Thyroid gland (tissue), 4 donors: Measurements from ENCODE around the gene NDEL1. TPM values are rescaled to one million over a fixed set of nuclear protein-coding genes. Genes with fewer than 3 reads are reported as not detected.
A peak's percentile ranks its signal among the peaks of the same experiment; 100 is the strongest.

Experiments used
- DNase-seq, 2 donors: peaks; one replicate each; pipeline ENCODE4 v3.0.0-alpha.2; 2019
- H3K27ac ChIP-seq, 3 donors: fragments of 200-600 bp; sonication (generic); 1 replicate in 2 of 3; 2 replicates in 1 of 3; pipeline ENCODE4 v1.5.1; 2016 to 2019; ENCODE audit warnings: mild to moderate bottlenecking in 1 of 3, moderate library complexity in 1 of 3
- H3K27me3 ChIP-seq: fragments of 200-600 bp; sonication (generic); one replicate; pipeline ENCODE4 v1.5.1; 2019
- H3K36me3 ChIP-seq, 2 donors: fragments of 200-600 bp; sonication (generic); one replicate each; pipeline ENCODE4 v1.5.1; 2016 to 2019
- H3K4me1 ChIP-seq, 2 donors: fragments of 200-600 bp; sonication (generic); one replicate each; pipeline ENCODE4 v1.5.1; 2017 to 2019
- H3K4me3 ChIP-seq, 3 donors: fragments of 200-600 bp; sonication (generic); replicated peaks in 1 of 3; 1 replicate in 2 of 3; 2 replicates in 1 of 3; pipeline ENCODE4 v1.5.1; 2016; ENCODE audit warnings: mild to moderate bottlenecking in 1 of 3
- H3K9me3 ChIP-seq: fragments of 200-600 bp; sonication (generic); one replicate; pipeline ENCODE4 v1.5.1; 2017
- POLR2A ChIP-seq, 2 donors: fragments of 450-650 bp; IDR thresholded peaks; one replicate each; pipeline ENCODE4 v1.6.1; 2017; ENCODE audit warnings: antibody characterized with exemption in 2 of 2, mild to moderate bottlenecking in 2 of 2, moderate library complexity in 1 of 2
- WGBS, 2 donors: methylation state at CpG; one replicate each; pipeline ENCODE4 v1.1.5; 2017; 5-methylcytosine and 5-hydroxymethylcytosine counted together
- intact Hi-C: fragments of 100-400 bp; cut with DNase I; formaldehyde crosslinking; loops from one replicate; pipeline ENCODE4 v1.15.1; 2023
- total RNA-seq, 4 donors: library from RNA; depleted of rRNA; stranded (reverse); fragments of >200 nt; gene quantifications; one replicate each; pipeline ENCODE4 v1.2.3, GENCODE V29; 2016
- TF ChIP-seq, protein P1 (sequence below), 6 experiments: fragments of 200-600 bp in 3 of 6; fragments of 450-650 bp in 3 of 6; sonication (generic) in 3 of 6; IDR thresholded peaks; one replicate each; pipeline ENCODE4 v1.5.1; 2016 to 2019; ENCODE audit warnings: antibody characterized with exemption in 6 of 6, mild to moderate bottlenecking in 2 of 6, inconsistent platforms in 1 of 6, moderate library complexity in 1 of 6

Gene NDEL1
- total RNA-seq, 4 donors from 2014 or later, result 56.0 to 77.7 (median 59.5) TPM

DNA sequence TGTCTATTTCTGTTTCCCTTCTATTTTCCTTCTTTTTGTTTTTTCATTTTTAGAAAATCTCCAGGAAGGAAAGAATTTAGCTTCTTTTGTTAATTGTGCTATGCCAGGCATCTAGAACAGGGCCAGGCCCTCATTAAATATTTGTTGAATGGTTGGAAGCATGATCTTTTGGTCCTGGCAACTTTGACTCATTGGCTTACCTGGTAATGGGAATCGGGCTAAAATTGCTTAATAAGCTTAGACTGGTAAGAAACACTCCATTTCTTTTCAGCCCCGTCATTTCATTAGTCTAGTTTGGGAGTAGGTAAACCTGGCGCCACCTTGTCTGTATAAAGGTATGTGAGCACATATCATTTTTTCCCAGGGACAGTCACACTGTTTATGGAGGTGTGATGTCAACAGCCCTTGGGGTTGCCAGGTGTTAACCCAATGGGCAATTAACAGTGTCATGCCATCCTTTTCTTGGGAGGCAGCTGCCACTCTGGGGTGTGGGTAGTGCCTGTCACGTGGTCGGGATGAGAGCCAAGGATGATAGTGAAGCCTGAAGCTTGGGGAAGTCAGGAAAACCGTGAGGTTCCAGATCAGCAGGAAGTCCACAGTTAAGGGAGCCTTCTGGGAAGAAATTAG is 9.5 kb upstream of the NDEL1 start:
- Histone ChIP-seq H3K4me3 (no peak overlapping the region), H3K9me3 (no peaks in the 10 kb centered on the region), H3K4me1 (peaks cover 0 to 8% of the 10 kb centered on the region in 2 donors), H3K36me3 (no peaks in the 10 kb centered on the region), H3K27ac (no peak overlapping the region), H3K27me3 (no peaks in the 10 kb centered on the region)
- no peak for TF ChIP-seq POLR2A (IDR thresholded peaks at IDR 0.05)
- TF ChIP-seq, protein P1, sequence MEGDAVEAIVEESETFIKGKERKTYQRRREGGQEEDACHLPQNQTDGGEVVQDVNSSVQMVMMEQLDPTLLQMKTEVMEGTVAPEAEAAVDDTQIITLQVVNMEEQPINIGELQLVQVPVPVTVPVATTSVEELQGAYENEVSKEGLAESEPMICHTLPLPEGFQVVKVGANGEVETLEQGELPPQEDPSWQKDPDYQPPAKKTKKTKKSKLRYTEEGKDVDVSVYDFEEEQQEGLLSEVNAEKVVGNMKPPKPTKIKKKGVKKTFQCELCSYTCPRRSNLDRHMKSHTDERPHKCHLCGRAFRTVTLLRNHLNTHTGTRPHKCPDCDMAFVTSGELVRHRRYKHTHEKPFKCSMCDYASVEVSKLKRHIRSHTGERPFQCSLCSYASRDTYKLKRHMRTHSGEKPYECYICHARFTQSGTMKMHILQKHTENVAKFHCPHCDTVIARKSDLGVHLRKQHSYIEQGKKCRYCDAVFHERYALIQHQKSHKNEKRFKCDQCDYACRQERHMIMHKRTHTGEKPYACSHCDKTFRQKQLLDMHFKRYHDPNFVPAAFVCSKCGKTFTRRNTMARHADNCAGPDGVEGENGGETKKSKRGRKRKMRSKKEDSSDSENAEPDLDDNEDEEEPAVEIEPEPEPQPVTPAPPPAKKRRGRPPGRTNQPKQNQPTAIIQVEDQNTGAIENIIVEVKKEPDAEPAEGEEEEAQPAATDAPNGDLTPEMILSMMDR (IDR thresholded peaks at IDR 0.05), result no peak
- intact Hi-C loops, result no loop called here
- WGBS, 2 donors, result 72% methylated on average over 6 of the region's 6 CpGs
- DNase-seq, result no peak

DNA sequence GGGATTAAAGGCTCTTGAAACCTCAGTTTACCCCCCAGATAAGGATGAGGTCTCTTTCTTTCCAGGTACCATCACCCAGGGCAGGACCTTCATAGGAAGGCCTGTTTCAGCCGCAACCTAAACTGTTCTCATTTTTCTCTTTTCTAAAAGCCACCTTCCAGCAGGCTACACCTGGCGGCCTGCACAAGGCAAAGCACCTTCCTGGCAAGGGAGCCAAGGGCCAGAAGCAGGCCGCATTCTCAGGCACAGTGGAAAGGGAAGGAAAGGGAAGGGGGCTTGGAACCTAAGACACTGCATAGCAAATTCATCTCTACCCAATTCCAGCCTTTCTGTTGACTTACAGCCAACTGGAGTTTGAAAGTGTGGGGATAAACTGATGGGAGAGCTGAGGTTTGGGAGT is 8.9 kb upstream of the NDEL1 start:
- TF ChIP-seq, protein P1 (IDR thresholded peaks at IDR 0.05), result no peak
- no peak for TF ChIP-seq POLR2A (IDR thresholded peaks at IDR 0.05)
- no peak for DNase-seq
- H3K9me3 ChIP-seq, result no peaks in the 10 kb centered on the region
- peaks cover 0 to 4% of the 10 kb centered on the region in 2 donors for H3K4me1 ChIP-seq
- H3K27ac ChIP-seq, result no peak overlapping the region
- H3K27me3 ChIP-seq, result no peaks in the 10 kb centered on the region
- WGBS, 2 donors, result 94 to 96% methylated on average over 3 of the region's 3 CpGs
- H3K36me3 ChIP-seq, result no peaks in the 10 kb centered on the region
- no peak overlapping the region for H3K4me3 ChIP-seq
- intact Hi-C loops, result no loop called here

DNA sequence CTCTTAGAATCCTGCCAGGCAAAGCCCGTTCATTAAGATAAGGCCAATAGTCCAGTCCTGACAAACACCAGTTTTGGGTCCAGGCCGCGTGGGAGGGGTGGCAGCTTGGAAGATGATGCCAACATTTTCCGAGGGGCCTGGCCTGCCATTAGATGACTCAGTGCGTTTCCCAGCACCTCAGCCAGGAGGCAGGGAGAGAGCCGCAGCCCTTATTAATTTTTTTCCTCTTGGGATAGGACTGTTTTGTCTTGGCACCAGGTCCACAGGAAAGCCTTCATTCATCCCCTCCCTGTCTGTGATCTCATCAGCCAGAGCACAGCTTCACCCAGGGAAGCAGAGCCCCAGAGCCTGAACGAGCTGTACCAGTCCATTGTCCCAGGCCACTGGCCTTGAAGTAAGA is 4.7 kb upstream of the NDEL1 start:
- intact Hi-C loops, result no loop called here
- Histone ChIP-seq H3K9me3 (no peaks in the 10 kb centered on the region), H3K4me1 (peaks cover 0 to 2% of the 10 kb centered on the region in 2 donors), H3K4me3 (no peak overlapping the region), H3K36me3 (no peaks in the 10 kb centered on the region), H3K27ac (no peak overlapping the region), H3K27me3 (no peaks in the 10 kb centered on the region)
- WGBS, 2 donors, result 66 to 77% methylated on average over 6 to 7 of the region's 7 CpGs
- peak; percentile 13 to 24 for DNase-seq
- TF ChIP-seq, protein P1 (IDR thresholded peaks at IDR 0.05), result no peak
- no peak for TF ChIP-seq POLR2A (IDR thresholded peaks at IDR 0.05)

DNA sequence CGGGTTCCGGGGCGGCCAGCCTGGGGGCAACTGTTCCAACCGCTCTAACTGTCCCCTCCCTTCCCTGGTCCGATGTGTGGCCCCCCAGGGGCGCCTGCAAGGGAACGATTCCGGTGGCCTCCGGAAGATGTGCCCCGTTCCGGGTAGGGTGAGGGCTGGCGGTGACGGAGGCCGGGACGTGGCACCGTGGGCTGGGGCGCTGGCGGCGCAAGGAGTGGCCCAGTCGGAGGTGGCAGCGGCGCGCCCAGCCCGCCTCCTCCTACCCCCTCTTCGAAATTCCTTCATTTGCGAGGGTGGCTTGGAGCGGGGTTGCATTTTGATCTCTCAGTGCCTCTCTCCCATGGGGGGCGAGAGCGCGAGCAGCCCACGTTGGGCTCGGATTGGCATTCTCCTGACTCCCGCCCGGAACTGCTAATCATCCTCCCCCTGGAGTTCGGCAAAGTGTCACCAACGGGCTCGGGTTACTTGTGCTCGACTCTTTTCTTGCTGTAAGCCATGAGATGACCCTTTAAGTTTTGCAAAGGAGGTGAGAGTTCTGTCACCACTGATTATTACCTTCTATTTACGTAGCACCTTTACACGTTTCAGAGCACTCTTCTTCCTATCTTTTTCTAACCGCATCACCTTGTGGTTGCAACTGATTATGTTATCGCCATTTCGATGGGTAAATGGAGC is 622 bp downstream of the NDEL1 start:
- peak; percentile 61 to 66 for DNase-seq
- Histone ChIP-seq H3K36me3 (peaks cover 3 to 4% of the 10 kb centered on the region in 2 donors), H3K4me3 (peak overlapping the region; percentile 76 to 92 (median 78)), H3K4me1 (peaks cover 0 to 10% of the 10 kb centered on the region in 2 donors), H3K27ac (peak overlapping the region; percentile 95 to 99 (median 99)), H3K27me3 (no peaks in the 10 kb centered on the region), H3K9me3 (no peaks in the 10 kb centered on the region)
- WGBS, 2 donors, result 1 to 4% methylated on average over 20 to 21 of the region's 43 CpGs
- TF ChIP-seq POLR2A (IDR thresholded peaks at IDR 0.05), result no peak
- TF ChIP-seq, protein P1 (IDR thresholded peaks at IDR 0.05), result peak in 1 of 6 experiments; percentile 3
- intact Hi-C loops, result no loop called here

DNA sequence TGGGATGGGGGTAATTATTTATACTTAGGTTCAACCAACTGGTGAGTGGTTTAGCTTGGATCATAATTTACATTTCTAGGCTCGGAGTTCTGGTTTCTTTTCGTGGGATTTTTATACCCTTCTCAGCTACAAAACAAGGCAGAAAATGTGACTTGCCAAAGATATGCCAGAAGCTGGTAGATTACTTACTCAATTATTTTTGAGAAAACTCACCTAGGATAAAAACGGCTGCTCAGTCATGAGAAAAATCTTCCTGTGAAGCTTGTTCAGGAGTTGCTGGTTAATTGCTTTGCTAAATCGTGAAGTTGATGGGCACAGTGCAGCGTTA is 1.1 kb downstream of the NDEL1 start:
- H3K36me3 ChIP-seq, result peaks cover 3 to 4% of the 10 kb centered on the region in 2 donors
- no peak for DNase-seq
- H3K9me3 ChIP-seq, result no peaks in the 10 kb centered on the region
- WGBS, 2 donors, result 17 to 18% methylated on average over 5 of the region's 5 CpGs
- H3K4me3 ChIP-seq, result peak overlapping the region; percentile 76 to 92 (median 78)
- no peaks in the 10 kb centered on the region for H3K27me3 ChIP-seq
- peak overlapping the region; percentile 1 to 99 (median 99) for H3K27ac ChIP-seq
- TF ChIP-seq, protein P1 (IDR thresholded peaks at IDR 0.05), result no peak
- TF ChIP-seq POLR2A (IDR thresholded peaks at IDR 0.05), result no peak
- peaks cover 0 to 10% of the 10 kb centered on the region in 2 donors for H3K4me1 ChIP-seq
- intact Hi-C loops, result no loop called here
